ENCODE data around the gene IER5. TPM values are rescaled to one million over a fixed set of nuclear protein-coding genes. Genes with fewer than 3 reads are reported as not detected.

IER5 gene
- total and polyA plus RNA-seq, 9 of the 15 experiments (the other 6 are each of a cell fraction or from before 2014, with no cell fraction given): 2.4 to 32.1 (median 12.0) TPM

GRCh38 chr1:181141431-181141910, 53.0 kb downstream of the IER5 start (continued):
- no peak; the same call in 1 of the 2 replicates for TF ChIP-seq MGA (IDR thresholded peaks at IDR 0.05)
- TF ChIP-seq, protein P1, sequence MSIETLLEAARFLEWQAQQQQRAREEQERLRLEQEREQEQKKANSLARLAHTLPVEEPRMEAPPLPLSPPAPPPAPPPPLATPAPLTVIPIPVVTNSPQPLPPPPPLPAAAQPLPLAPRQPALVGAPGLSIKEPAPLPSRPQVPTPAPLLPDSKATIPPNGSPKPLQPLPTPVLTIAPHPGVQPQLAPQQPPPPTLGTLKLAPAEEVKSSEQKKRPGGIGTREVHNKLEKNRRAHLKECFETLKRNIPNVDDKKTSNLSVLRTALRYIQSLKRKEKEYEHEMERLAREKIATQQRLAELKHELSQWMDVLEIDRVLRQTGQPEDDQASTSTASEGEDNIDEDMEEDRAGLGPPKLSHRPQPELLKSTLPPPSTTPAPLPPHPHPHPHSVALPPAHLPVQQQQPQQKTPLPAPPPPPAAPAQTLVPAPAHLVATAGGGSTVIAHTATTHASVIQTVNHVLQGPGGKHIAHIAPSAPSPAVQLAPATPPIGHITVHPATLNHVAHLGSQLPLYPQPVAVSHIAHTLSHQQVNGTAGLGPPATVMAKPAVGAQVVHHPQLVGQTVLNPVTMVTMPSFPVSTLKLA (conservative IDR thresholded peaks at IDR 0.05): 0 out of 4 replicates have a peak, but pooled peaks of 1 of the 2 experiments have one; percentile 35
- no peak for TF ChIP-seq DDX20 (tag; IDR thresholded peaks at IDR 0.05; ENCODE audit: low read depth)
- no peak for TF ChIP-seq MCM3 (IDR thresholded peaks at IDR 0.05)
- TF ChIP-seq HMG20B (CRISPR knock-in tag; IDR thresholded peaks at IDR 0.05): no peak
- TF ChIP-seq IFI16 (CRISPR knock-in tag; IDR thresholded peaks at IDR 0.05): no peak
- TF ChIP-seq, protein P2, sequence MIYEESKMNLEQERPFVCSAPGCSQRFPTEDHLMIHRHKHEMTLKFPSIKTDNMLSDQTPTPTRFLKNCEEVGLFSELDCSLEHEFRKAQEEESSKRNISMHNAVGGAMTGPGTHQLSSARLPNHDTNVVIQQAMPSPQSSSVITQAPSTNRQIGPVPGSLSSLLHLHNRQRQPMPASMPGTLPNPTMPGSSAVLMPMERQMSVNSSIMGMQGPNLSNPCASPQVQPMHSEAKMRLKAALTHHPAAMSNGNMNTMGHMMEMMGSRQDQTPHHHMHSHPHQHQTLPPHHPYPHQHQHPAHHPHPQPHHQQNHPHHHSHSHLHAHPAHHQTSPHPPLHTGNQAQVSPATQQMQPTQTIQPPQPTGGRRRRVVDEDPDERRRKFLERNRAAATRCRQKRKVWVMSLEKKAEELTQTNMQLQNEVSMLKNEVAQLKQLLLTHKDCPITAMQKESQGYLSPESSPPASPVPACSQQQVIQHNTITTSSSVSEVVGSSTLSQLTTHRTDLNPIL (CRISPR knock-in tag; IDR thresholded peaks at IDR 0.05): no peak
- no peak for TF ChIP-seq ZNF551 (CRISPR knock-in tag; IDR thresholded peaks at IDR 0.05)
- TF ChIP-seq ZNF384 (IDR thresholded peaks at IDR 0.05; ENCODE audit: low read depth, low read length): no peak
- no peak for TF ChIP-seq ZFP1 (CRISPR knock-in tag; IDR thresholded peaks at IDR 0.05)
- TF ChIP-seq SIN3A (IDR thresholded peaks at IDR 0.05; ENCODE audit: borderline replicate concordance in 2 of 2, control insufficient read depth in 1 of 2, low read depth in 2 of 2, low read length in 2 of 2): no peak
- no peak for TF ChIP-seq ZBTB5 (IDR thresholded peaks at IDR 0.05)
